Measurements from ENCODE around the gene HERPUD1. TPM values are rescaled to one million over a fixed set of nuclear protein-coding genes. Genes with fewer than 3 reads are reported as not detected.

HERPUD1 gene
- total and polyA plus RNA-seq, 2 of the 13 experiments (the other 11 are each of a cell fraction or from before 2014, with no cell fraction given), result 96.2 to 323 TPM

DNA sequence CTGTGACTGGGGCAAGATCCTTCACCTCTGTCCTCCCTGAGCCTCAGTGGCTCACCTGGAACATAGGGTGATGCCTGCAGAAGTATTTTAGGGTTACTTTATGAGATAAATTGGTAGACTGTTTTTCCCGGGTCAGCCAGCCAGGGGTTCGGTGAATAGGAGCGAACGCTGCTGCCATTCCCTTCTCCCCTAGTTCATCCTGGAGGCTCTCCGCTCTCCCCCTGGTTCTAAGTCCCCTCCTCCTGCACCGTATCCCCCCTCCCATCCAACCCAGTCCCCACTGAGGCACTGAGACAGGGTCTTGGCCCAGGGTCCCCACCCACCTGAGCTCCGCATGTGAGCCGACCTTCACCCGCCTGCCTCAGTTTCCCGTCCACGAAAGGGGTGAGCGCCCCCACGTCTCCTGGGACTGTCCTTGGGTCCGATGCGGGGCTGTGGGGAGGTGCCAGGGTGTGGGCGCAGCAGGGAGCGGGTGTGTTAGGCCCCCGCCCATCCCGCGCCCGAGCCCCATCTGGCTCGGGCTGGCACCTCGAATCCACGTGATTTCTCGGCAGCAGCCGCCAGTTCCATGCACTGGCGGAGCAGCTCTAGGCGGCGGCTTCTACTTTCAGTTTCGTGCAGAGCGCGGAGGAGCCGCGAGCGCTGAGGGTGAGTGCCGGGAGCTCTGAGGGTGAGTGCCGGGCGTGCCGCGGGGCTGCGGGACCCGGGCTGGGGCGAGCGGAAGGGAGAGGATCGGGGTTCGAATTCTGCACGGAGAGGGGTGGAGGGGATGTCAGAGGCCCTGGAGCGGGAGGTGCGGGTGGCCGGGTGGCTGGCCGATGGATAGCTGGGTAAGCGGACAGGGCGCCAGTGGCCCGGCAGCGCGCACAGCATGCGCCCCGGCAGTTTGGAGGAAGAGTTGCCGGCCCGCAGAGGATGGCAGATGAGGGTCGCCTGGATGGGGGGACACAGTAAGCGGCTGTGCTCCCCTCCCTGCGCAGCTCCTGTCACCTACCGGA lies 57.3 kb downstream of the HERPUD1 start, which contains the start of gene NLRC5 (continued):
- no peak for TF ChIP-seq ZNF609 (CRISPR knock-in tag; IDR thresholded peaks at IDR 0.05; ENCODE audit: borderline replicate concordance)
- no peak for TF ChIP-seq ZFP36L1 (CRISPR knock-in tag; IDR thresholded peaks at IDR 0.05)
- no peak for TF ChIP-seq STAT5B (CRISPR knock-in tag; IDR thresholded peaks at IDR 0.05)
- TF ChIP-seq, protein P1, sequence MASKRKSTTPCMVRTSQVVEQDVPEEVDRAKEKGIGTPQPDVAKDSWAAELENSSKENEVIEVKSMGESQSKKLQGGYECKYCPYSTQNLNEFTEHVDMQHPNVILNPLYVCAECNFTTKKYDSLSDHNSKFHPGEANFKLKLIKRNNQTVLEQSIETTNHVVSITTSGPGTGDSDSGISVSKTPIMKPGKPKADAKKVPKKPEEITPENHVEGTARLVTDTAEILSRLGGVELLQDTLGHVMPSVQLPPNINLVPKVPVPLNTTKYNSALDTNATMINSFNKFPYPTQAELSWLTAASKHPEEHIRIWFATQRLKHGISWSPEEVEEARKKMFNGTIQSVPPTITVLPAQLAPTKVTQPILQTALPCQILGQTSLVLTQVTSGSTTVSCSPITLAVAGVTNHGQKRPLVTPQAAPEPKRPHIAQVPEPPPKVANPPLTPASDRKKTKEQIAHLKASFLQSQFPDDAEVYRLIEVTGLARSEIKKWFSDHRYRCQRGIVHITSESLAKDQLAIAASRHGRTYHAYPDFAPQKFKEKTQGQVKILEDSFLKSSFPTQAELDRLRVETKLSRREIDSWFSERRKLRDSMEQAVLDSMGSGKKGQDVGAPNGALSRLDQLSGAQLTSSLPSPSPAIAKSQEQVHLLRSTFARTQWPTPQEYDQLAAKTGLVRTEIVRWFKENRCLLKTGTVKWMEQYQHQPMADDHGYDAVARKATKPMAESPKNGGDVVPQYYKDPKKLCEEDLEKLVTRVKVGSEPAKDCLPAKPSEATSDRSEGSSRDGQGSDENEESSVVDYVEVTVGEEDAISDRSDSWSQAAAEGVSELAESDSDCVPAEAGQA (IDR thresholded peaks at IDR 0.05; ENCODE audit: low read depth), result no peak
- TF ChIP-seq, protein P1 (CRISPR knock-in tag; IDR thresholded peaks at IDR 0.05; ENCODE audit: borderline replicate concordance), result peak; percentile 44; the same call in 1 of the 2 replicates
- 0 out of 2 replicates have a peak, but pooled peaks have one; percentile 28 for TF ChIP-seq EED (CRISPR knock-in tag; IDR thresholded peaks at IDR 0.05)
- no peak; the same call in none of the 2 replicates for TF ChIP-seq PAXIP1 (CRISPR knock-in tag; conservative IDR thresholded peaks at IDR 0.05)
- no peak for TF ChIP-seq ZNF546 (CRISPR knock-in tag; conservative IDR thresholded peaks at IDR 0.05)
- no peak for TF ChIP-seq POLR2AphosphoS2 (IDR thresholded peaks at IDR 0.05; ENCODE audit: low read depth, low read length)
- TF ChIP-seq ZSCAN31 (CRISPR knock-in tag; IDR thresholded peaks at IDR 0.05; ENCODE audit: low read depth), result peak; percentile 80
- no peak for TF ChIP-seq BRCA1 (CRISPR knock-in tag; IDR thresholded peaks at IDR 0.05)
- no peak for TF ChIP-seq SYNCRIP (IDR thresholded peaks at IDR 0.05; ENCODE audit: insufficient read depth, low read depth, low read length)
- no peak for TF ChIP-seq ZNF749 (CRISPR knock-in tag; IDR thresholded peaks at IDR 0.05; ENCODE audit: borderline replicate concordance)
